Measurements from ENCODE around the gene SLC12A8.

Gene SLC12A8

DNA sequence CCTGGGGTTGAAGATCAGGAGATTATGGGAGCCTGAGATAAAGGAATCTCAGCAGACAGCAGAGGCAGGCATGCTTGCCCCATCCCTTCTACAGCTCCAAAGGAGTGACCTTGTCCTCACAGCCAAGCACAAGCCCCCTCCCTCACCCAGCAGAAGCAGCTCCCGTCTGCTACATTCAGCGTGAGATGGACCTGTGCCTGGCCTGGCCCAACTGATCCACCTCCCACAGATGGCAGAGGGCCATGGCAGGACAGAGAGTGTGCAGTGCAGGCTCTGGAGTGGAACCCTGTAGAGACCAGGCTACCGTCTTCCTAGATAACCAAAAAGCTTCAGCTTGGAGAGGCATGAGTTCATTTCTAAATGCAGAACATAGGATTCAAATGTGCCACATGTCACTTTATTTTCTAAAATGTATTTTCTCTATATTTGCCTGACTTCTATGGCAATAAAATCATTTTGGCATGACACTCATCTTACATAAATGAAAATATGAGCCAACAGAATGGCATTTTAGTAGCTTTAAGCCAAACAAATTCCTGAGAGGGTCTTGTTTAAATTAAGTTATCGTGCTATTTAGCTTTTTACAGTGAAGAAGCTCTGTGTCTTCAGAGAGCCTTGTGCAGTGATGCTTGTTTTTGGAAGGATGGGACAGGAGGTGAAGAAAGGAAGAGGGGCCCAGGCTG is 43.7 kb downstream of the SLC12A8 start:
- no peaks in the 10 kb centered on the region for H3K9me2 ChIP-seq (replicated peaks; ENCODE audit: insufficient read depth, low read length)
- H3K79me2 ChIP-seq (ENCODE audit: low read length): no peaks in the 10 kb centered on the region
- no peak overlapping the region for H3K4me3 ChIP-seq (ENCODE audit: low read length)
- no peak for DNase-seq
- no peak overlapping the region for H3K4me2 ChIP-seq (ENCODE audit: low read depth, low read length)
- no peaks in the 10 kb centered on the region for H4K20me1 ChIP-seq (ENCODE audit: insufficient read depth, low read length)
- H3K9ac ChIP-seq (ENCODE audit: low read length): no peak overlapping the region
- no peaks in the 10 kb centered on the region for H3K27me3 ChIP-seq (replicated peaks; ENCODE audit: insufficient read depth, low read length)
- H3F3A ChIP-seq (ENCODE audit: insufficient read depth, low read length): no peaks in the 10 kb centered on the region
- H2AFZ ChIP-seq (ENCODE audit: low read length): no peak overlapping the region
- H3K27ac ChIP-seq (ENCODE audit: low read length): no peak overlapping the region
- H3K36me3 ChIP-seq (replicated peaks; ENCODE audit: insufficient read depth, low read length): no peaks in the 10 kb centered on the region
- TF ChIP-seq, protein P1, sequence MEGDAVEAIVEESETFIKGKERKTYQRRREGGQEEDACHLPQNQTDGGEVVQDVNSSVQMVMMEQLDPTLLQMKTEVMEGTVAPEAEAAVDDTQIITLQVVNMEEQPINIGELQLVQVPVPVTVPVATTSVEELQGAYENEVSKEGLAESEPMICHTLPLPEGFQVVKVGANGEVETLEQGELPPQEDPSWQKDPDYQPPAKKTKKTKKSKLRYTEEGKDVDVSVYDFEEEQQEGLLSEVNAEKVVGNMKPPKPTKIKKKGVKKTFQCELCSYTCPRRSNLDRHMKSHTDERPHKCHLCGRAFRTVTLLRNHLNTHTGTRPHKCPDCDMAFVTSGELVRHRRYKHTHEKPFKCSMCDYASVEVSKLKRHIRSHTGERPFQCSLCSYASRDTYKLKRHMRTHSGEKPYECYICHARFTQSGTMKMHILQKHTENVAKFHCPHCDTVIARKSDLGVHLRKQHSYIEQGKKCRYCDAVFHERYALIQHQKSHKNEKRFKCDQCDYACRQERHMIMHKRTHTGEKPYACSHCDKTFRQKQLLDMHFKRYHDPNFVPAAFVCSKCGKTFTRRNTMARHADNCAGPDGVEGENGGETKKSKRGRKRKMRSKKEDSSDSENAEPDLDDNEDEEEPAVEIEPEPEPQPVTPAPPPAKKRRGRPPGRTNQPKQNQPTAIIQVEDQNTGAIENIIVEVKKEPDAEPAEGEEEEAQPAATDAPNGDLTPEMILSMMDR (IDR thresholded peaks at IDR 0.05; ENCODE audit: low read length): no peak
- TF ChIP-seq EZH2phosphoT487 (IDR thresholded peaks at IDR 0.05; ENCODE audit: low read length) (no peak), EZH2 (optimal IDR thresholded peaks at IDR 0.05; ENCODE audit: low read depth, low read length) (no peak)
- no peaks in the 10 kb centered on the region for H3K9me3 ChIP-seq (replicated peaks; ENCODE audit: insufficient read depth, low read length)
- H3K4me1 ChIP-seq (ENCODE audit: low read length): no peaks in the 10 kb centered on the region

DNA sequence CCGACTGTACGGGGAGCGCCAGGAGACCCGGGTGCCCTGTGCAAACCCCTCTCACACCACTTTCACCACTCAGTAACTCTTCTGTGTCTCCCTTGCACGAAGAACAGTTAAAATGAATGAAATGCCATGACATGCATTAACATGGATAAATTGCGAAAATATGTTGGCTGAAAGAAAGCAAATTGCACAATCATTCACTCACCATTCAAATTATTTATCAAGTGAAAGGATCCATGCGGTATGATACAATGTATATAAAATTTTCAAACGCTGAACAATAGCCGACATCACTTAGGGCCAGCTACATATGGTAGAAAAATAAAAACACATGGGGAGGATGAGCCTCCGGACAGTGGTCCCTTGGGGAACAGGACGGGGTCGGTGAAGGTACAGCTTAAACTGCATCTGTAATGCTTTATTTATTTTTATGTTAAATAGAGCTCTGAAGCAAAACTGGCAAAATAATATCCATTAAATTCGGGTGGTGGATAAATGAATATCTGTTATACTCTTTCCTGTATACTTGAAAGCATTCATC is 45.9 kb downstream of the SLC12A8 start:
- TF ChIP-seq, protein P1 (IDR thresholded peaks at IDR 0.05; ENCODE audit: low read length): no peak
- TF ChIP-seq EZH2phosphoT487 (IDR thresholded peaks at IDR 0.05; ENCODE audit: low read length) (no peak), EZH2 (optimal IDR thresholded peaks at IDR 0.05; ENCODE audit: low read depth, low read length) (no peak)
- Histone ChIP-seq H3K4me2 (ENCODE audit: low read depth, low read length) (no peak overlapping the region), H3K36me3 (replicated peaks; ENCODE audit: insufficient read depth, low read length) (no peaks in the 10 kb centered on the region), H3K4me1 (ENCODE audit: low read length) (no peaks in the 10 kb centered on the region), H3K27ac (ENCODE audit: low read length) (no peak overlapping the region), H2AFZ (ENCODE audit: low read length) (no peak overlapping the region), H3K9ac (ENCODE audit: low read length) (no peak overlapping the region), H3K9me2 (replicated peaks; ENCODE audit: insufficient read depth, low read length) (no peaks in the 10 kb centered on the region), H3K4me3 (ENCODE audit: low read length) (no peak overlapping the region), H3K9me3 (replicated peaks; ENCODE audit: insufficient read depth, low read length) (no peaks in the 10 kb centered on the region), H3K27me3 (replicated peaks; ENCODE audit: insufficient read depth, low read length) (no peaks in the 10 kb centered on the region), H3K79me2 (ENCODE audit: low read length) (no peaks in the 10 kb centered on the region), H3F3A (ENCODE audit: insufficient read depth, low read length) (no peaks in the 10 kb centered on the region), H4K20me1 (ENCODE audit: insufficient read depth, low read length) (no peaks in the 10 kb centered on the region)
- no peak for DNase-seq

DNA sequence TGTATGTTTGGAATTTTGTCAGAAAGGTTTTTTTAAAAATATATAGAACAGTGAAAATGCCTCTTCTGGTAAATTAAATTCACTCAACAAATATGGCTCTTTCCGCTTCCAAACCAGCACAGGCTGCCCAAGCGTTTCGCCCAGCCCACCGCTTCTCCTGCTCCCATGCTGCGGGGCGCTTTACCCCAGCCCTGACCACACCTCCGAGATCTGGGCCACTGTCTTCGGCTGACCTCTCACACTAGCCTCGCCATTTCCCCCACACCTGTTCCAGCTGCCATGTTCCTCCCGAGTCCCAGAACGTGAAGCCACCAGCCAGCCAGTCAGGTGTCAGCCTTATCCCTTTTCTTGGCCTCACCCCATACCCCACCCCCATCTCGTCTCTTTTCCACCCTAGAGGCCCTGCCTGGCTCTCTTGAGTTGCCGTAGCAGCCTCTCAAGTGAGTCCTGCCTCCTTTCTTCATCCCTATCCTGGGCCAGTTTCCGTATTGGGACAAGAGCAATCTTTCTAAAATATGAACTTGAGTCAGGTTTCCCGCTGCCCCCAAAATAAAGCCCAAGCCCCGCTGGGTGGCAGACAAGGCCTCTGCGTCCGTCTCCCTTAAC is 46.5 kb downstream of the SLC12A8 start:
- TF ChIP-seq EZH2phosphoT487 (IDR thresholded peaks at IDR 0.05; ENCODE audit: low read length): no peak
- TF ChIP-seq, protein P1 (IDR thresholded peaks at IDR 0.05; ENCODE audit: low read length): no peak
- Histone ChIP-seq H3K27ac (ENCODE audit: low read length) (no peak overlapping the region), H3K9ac (ENCODE audit: low read length) (no peak overlapping the region), H3F3A (ENCODE audit: insufficient read depth, low read length) (no peaks in the 10 kb centered on the region), H3K27me3 (replicated peaks; ENCODE audit: insufficient read depth, low read length) (no peaks in the 10 kb centered on the region), H3K4me2 (ENCODE audit: low read depth, low read length) (no peak overlapping the region), H3K36me3 (replicated peaks; ENCODE audit: insufficient read depth, low read length) (no peaks in the 10 kb centered on the region), H3K4me3 (ENCODE audit: low read length) (no peak overlapping the region), H3K9me2 (replicated peaks; ENCODE audit: insufficient read depth, low read length) (no peaks in the 10 kb centered on the region), H3K79me2 (ENCODE audit: low read length) (no peaks in the 10 kb centered on the region), H3K4me1 (ENCODE audit: low read length) (no peaks in the 10 kb centered on the region), H2AFZ (ENCODE audit: low read length) (no peak overlapping the region), H3K9me3 (replicated peaks; ENCODE audit: insufficient read depth, low read length) (no peaks in the 10 kb centered on the region), H4K20me1 (ENCODE audit: insufficient read depth, low read length) (no peaks in the 10 kb centered on the region)
- no peak for DNase-seq
